Measurements from ENCODE around the gene CTDP1.
"Not testable (repeated sequence)": the region's sequence is repeated elsewhere in the genome, so short reads cannot be mapped to it uniquely, and the experiment has no call there.

CTDP1 gene

GRCh38 chr18:79706006-79706405 is 26.4 kb downstream of the CTDP1 start:
- no peak for DNase-seq

GRCh38 chr18:79706658-79707057 is 27.1 kb downstream of the CTDP1 start:
- DNase-seq = no peak

- no peak for DNase-seq
Observed at GRCh38 chr18:79707239-79707638, 27.6 kb downstream of the CTDP1 start.

GRCh38 chr18:79707671-79708070 is 28.1 kb downstream of the CTDP1 start:
- DNase-seq = no peak

- no peak for DNase-seq
Observed at GRCh38 chr18:79708412-79708811, 28.8 kb downstream of the CTDP1 start.

GRCh38 chr18:79712206-79712857 is 32.7 kb downstream of the CTDP1 start:
- no peak for DNase-seq

- DNase-seq = no peak
Observed at GRCh38 chr18:79713341-79713740, 33.7 kb downstream of the CTDP1 start.

GRCh38 chr18:79714531-79715240 is 35.1 kb downstream of the CTDP1 start:
- DNase-seq = no peak

GRCh38 chr18:79715280-79715679 is 35.7 kb downstream of the CTDP1 start:
- no peak for DNase-seq

- no peak for DNase-seq
Observed at GRCh38 chr18:79717059-79717458, 37.5 kb downstream of the CTDP1 start.

- DNase-seq = no peak
Observed at GRCh38 chr18:79717555-79718074, 38.0 kb downstream of the CTDP1 start.

- DNase-seq = no peak
Observed at GRCh38 chr18:79718126-79718525, 38.5 kb downstream of the CTDP1 start.

- DNase-seq = no peak
Observed at GRCh38 chr18:79718878-79719477, 39.4 kb downstream of the CTDP1 start.

- not testable (repeated sequence) for DNase-seq
Observed at GRCh38 chr18:79719478-79720358, 40.1 kb downstream of the CTDP1 start.

GRCh38 chr18:79720359-79720733 is 40.7 kb downstream of the CTDP1 start:
- no peak for DNase-seq

- DNase-seq = no peak
Observed at GRCh38 chr18:79723036-79723435, 43.4 kb downstream of the CTDP1 start.

- no peak for DNase-seq
Observed at GRCh38 chr18:79723628-79724027, 44.0 kb downstream of the CTDP1 start.

- no peak for DNase-seq
Observed at GRCh38 chr18:79724299-79725080, 44.9 kb downstream of the CTDP1 start.

GRCh38 chr18:79725486-79725885 is 45.9 kb downstream of the CTDP1 start:
- no peak for DNase-seq

- DNase-seq = no peak
Observed at GRCh38 chr18:79726721-79727120, 47.1 kb downstream of the CTDP1 start.

- DNase-seq = no peak
Observed at GRCh38 chr18:79727211-79727610, 47.6 kb downstream of the CTDP1 start.

GRCh38 chr18:79728931-79729586 is 49.5 kb downstream of the CTDP1 start:
- DNase-seq = no peak
